Endodermal cell (in vitro differentiated cells): ENCODE results near the gene GNB1. TPM values are rescaled to one million over a fixed set of nuclear protein-coding genes. Genes with fewer than 3 reads are reported as not detected.

Experiments used
- DNase-seq: peaks from one replicate; pipeline ENCODE4 v3.0.0-alpha.2; 2017
- H3K27ac ChIP-seq: 2 replicates; pipeline ENCODE4 v1.5.1; 2013; ENCODE audit warnings: mild to moderate bottlenecking, low read depth, low read length, moderate library complexity
- H3K27me3 ChIP-seq: 2 replicates; pipeline ENCODE4 v1.6.1; 2013; ENCODE audit warnings: mild to moderate bottlenecking, low read length, moderate library complexity; ENCODE audit not compliant: insufficient read depth, control insufficient read depth, poor library complexity, severe bottlenecking
- H3K36me3 ChIP-seq: 2 replicates; pipeline ENCODE4 v1.7.0; 2013; ENCODE audit warnings: mild to moderate bottlenecking, low read length, moderate library complexity; ENCODE audit not compliant: control insufficient read depth, insufficient read depth
- H3K4me1 ChIP-seq: one replicate; pipeline ENCODE4 v1.7.0; 2013; ENCODE audit warnings: low read length; ENCODE audit not compliant: control insufficient read depth, insufficient read depth
- H3K4me3 ChIP-seq: 2 replicates; pipeline ENCODE4 v1.5.1; 2013; ENCODE audit warnings: mild to moderate bottlenecking, low read length, moderate library complexity
- H3K9ac ChIP-seq: 2 replicates; pipeline ENCODE4 v1.6.1; 2013; ENCODE audit warnings: mild to moderate bottlenecking, low read length, moderate library complexity; ENCODE audit not compliant: poor library complexity, severe bottlenecking; ENCODE audit errors: extremely low read depth
- H3K9me3 ChIP-seq: 2 replicates; pipeline ENCODE4 v1.6.1; 2013; ENCODE audit warnings: mild to moderate bottlenecking, low read length, moderate library complexity; ENCODE audit not compliant: control insufficient read depth
- H3K27ac Mint-ChIP-seq: 2 replicates; pipeline ENCODE4 v1.8.0; 2020; ENCODE audit warnings: mixed read lengths
- H3K27me3 Mint-ChIP-seq: 2 replicates; pipeline ENCODE4 v1.8.0; 2021; ENCODE audit warnings: mild to moderate bottlenecking, mixed read lengths; ENCODE audit not compliant: insufficient read depth
- H3K36me3 Mint-ChIP-seq: 2 replicates; pipeline ENCODE4 v1.8.0; 2020; ENCODE audit warnings: low read depth, mixed read lengths
- H3K4me1 Mint-ChIP-seq: 2 replicates; pipeline ENCODE4 v1.8.0; 2020; ENCODE audit warnings: mixed read lengths
- H3K4me3 Mint-ChIP-seq: 2 replicates; pipeline ENCODE4 v1.8.0; 2020; ENCODE audit warnings: mild to moderate bottlenecking, moderate library complexity, mixed read lengths
- H3K9me3 Mint-ChIP-seq: 2 replicates; pipeline ENCODE4 v1.8.0; 2020; ENCODE audit warnings: mild to moderate bottlenecking, mixed read lengths
- CTCF ChIP-seq: fragments of 200-600 bp; sonication (generic); conservative IDR thresholded peaks from 2 replicates; pipeline ENCODE4 v1.5.0; 2021; ENCODE audit warnings: antibody characterized with exemption, mild to moderate bottlenecking
- WGBS, 2 experiments: methylation state at CpG; one replicate each; pipeline versions ENCODE4 v1.1.5 to v1.1.7; 2013; ENCODE audit warnings: missing lambda C conversion rate in 2 of 2, mixed read lengths in 1 of 2; ENCODE audit not compliant: insufficient coverage in 1 of 2, insufficient read length in 1 of 2; 5-methylcytosine and 5-hydroxymethylcytosine counted together
- total RNA-seq, 2 donors: library from RNA; stranded (reverse); fragmentation: NEBNext Ultra II Directional in 1 of 2; extraction: Animal tissue kit (Norgen Biotek cat#: 25700) in 1 of 2; gene quantifications; 2 replicates in 1 of 2; 3 replicates in 1 of 2; pipeline ENCODE4 v1.2.1, GENCODE V29; 2021

The GNB1 gene
- total RNA-seq, 2 donors from 2014 or later, result 369 to 371 TPM

DNA sequence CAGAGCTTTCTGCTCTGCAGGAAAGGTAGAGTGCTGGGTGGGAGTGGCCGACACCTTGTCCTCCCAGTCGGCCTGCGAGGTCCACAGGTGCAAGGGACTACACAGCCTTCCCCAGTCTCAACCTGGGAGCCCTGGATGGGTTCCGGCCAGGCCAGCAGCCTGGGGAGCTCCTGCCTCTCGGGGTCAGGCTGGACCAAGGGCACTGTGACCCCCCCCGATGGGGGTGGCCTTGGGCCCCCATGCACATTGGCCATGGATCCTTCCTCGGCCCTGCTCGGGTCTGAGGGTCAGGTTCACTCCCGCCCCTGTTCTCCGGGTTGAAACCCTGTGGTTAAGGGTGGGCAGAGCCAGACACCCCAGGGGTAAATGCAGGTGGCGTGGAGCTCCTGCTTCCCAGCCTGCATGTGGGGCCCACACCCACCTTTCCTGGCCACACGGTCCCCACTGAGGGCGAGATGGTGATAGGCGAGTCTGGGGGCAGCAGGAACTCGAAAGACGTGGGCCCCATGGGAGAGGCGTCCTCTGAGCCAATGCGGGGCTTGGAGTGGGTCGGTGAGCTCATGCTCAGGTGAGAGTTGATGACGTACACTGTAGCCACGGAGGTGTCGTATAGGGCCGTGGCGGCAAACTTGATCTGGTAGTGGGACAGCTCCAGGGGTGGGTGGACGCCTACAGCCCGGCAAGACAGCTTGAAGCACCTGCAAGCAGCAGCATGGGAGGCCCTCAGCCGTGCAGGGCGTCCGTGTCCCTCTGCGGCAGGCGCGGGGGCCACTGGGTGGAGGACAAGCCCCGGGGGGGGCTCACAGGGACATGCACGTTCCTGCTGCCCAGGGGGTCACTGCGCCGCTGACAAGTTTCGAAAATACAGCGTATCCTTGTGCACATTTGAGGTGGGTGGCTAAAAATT, 39.0 kb upstream of the GNB1 start:
- no peak for TF ChIP-seq CTCF

DNA sequence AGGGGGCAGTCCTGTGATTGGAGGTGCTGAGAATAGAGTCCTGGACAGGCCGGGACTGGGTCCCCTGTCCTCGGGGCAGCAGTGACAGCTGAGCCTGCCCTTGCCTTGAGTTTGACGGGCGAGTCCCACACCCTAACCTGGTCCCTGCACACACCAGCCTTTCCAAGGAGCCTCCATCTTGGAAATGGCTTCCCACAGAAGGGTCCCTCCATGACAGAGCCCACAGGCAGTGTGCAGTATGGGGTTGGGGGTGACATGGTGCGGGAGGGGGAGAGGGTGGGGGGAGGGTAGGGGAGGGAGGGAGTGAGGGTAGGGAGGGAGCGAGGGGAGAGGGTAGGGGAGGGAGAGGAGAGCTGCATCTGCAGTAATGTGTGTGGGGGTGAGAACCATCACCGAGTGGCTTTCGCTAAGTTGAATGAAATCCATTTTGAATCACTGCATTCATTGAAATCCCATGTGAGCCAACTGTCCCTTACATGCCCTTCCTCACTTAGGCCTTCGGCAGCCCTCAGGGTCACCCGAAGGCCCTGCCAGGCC, 38.3 kb upstream of the GNB1 start:
- no peaks in the 10 kb centered on the region for H3K36me3 Mint-ChIP-seq
- Histone ChIP-seq H3K9ac (no peak overlapping the region), H3K27ac (no peak overlapping the region), H3K36me3 (no peaks in the 10 kb centered on the region), H3K9me3 (no peaks in the 10 kb centered on the region), H3K4me1 (no peaks in the 10 kb centered on the region), H3K27me3 (no peaks in the 10 kb centered on the region), H3K4me3 (no peak overlapping the region)
- H3K9me3 Mint-ChIP-seq, result peaks cover 12% of the 10 kb centered on the region
- 80 to 89% methylated on average over 7 to 9 of the region's 10 CpGs for WGBS, 2 experiments
- H3K27me3 Mint-ChIP-seq, result no peaks in the 10 kb centered on the region
- TF ChIP-seq CTCF, result no peak
- no peak overlapping the region for H3K27ac Mint-ChIP-seq
- no peaks in the 10 kb centered on the region for H3K4me1 Mint-ChIP-seq
- peak; percentile 46 for DNase-seq
- no peak overlapping the region for H3K4me3 Mint-ChIP-seq

More for the DNA sequence above, 39.0 kb upstream of the GNB1 start:
- no peak overlapping the region for H3K4me3 Mint-ChIP-seq
- no peaks in the 10 kb centered on the region for H3K9me3 ChIP-seq
- H3K27me3 ChIP-seq, result no peaks in the 10 kb centered on the region
- no peaks in the 10 kb centered on the region for H3K36me3 ChIP-seq
- no peaks in the 10 kb centered on the region for H3K36me3 Mint-ChIP-seq
- no peaks in the 10 kb centered on the region for H3K4me1 Mint-ChIP-seq
- H3K9me3 Mint-ChIP-seq, result peaks cover 15% of the 10 kb centered on the region
- no peak overlapping the region for H3K27ac Mint-ChIP-seq
- H3K27ac ChIP-seq, result no peak overlapping the region
- DNase-seq, result no peak
- H3K9ac ChIP-seq, result no peak overlapping the region
- H3K4me1 ChIP-seq, result no peaks in the 10 kb centered on the region
- 88 to 94% methylated on average over 19 to 38 of the region's 38 CpGs for WGBS, 2 experiments
- no peaks in the 10 kb centered on the region for H3K27me3 Mint-ChIP-seq
- no peak overlapping the region for H3K4me3 ChIP-seq

DNA sequence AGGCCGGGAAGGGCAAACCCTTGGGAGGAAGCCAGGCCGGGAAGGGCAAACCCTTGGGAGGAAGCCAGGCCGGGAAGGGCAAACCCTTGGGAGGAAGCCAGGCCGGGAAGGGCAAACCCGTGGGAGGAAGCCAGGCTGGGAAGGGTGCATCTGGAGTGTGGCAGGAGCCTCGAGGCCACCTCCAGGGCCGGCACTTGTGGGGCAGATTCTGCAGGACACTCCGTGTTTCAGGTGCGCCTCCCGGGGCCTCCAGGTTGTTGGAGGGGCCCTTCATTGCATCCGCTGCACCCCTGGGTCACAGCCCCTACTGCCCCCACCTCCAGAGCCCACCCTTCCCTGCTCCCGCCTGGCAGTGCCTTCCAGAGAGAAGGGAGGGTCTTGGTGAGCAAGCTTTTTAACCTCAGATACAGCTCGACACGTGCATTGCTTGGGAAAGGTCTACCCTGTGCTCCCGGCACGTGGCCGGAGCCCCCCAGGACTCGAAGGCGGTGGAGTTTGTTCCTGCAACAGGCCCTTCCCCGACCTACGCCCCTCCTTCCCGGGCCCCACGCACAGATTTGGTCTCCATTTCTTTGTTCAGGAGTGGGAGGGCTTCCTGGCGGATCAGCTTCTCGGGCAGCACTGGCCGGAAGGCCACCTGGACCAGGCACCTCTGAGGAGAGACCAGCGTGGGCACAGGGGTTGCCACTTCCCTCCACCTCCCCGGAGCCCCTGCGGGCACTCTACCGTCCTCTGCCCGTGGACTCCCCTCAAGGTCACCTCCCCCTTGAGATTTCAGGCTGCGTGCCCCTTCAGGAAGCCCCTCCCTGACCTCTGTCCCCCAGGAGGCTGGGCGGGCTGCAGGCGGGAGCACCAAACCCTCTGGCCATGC, 37.6 kb upstream of the GNB1 start:
- Mint-ChIP-seq H3K27me3 (no peaks in the 10 kb centered on the region), H3K9me3 (peaks cover 6% of the 10 kb centered on the region), H3K27ac (no peak overlapping the region), H3K36me3 (no peaks in the 10 kb centered on the region), H3K4me1 (no peaks in the 10 kb centered on the region), H3K4me3 (no peak overlapping the region)
- TF ChIP-seq CTCF, result no peak
- H3K36me3 ChIP-seq, result no peaks in the 10 kb centered on the region
- no peaks in the 10 kb centered on the region for H3K27me3 ChIP-seq
- 89 to 93% methylated on average over 18 to 33 of the region's 34 CpGs for WGBS, 2 experiments
- H3K9ac ChIP-seq, result no peak overlapping the region
- no peaks in the 10 kb centered on the region for H3K4me1 ChIP-seq
- H3K4me3 ChIP-seq, result no peak overlapping the region
- DNase-seq, result peak; percentile 39
- no peaks in the 10 kb centered on the region for H3K9me3 ChIP-seq
- no peak overlapping the region for H3K27ac ChIP-seq
